HG03103 (cell line): ENCODE measurements around the gene ST8SIA5.

Experiments
- ATAC-seq: cut with Tn5 transposase; IDR thresholded peaks from one replicate; pipeline ENCODE4 v1.9.1; 2021; ENCODE audit warnings: low read depth; ENCODE audit not compliant: unreplicated experiment

The ST8SIA5 gene

DNA sequence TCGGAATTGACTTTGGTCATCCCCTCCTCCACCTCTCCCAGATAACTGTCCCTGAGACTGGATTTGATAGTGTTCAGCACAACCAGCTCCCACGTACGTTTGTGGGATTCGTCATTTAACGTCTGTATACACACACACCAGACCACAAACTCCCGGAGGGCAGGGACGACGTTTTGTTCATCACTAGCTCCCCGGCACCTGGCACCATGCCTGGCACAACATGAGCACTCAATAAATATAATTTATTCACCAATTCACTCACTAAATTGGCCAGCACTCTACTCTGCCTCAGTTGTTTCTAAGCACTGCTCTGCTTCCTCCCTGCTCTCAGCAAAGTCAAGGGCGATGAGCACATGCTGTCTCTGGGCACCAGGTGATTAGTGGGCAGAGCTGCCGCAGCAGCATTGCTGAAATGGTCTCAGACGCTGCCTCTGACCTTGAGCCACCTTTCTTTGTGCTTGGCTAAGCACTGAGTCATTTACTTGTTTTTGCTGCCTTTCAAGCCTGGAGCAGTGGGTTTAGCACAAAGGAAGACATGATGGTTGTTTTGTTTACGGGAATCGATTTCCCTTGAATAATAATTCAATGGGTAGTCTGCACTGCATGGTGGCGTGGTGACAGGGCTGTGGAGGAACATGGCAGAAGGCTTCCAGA lies 80.5 kb downstream of the ST8SIA5 start:
- ATAC-seq = no peak

DNA sequence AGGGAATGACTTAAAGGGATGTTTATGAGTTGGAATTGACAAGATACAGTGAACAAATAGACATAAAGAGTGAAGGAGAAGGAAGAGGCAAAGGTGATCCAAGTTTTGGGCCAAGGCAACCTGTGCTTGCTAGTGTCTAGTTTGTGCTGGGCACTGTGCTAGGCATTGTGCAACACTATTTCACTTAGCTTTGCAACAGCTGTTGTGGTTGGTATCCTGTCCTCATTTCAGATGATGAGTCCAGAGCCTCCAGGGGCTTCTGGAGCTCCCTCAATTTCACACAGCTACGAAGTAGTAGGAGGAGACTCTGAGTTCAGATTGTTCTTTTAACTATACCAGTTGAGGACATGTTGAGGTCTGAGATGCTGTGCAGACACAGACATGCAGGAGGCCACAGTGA lies 81.7 kb downstream of the ST8SIA5 start:
- no peak for ATAC-seq

DNA sequence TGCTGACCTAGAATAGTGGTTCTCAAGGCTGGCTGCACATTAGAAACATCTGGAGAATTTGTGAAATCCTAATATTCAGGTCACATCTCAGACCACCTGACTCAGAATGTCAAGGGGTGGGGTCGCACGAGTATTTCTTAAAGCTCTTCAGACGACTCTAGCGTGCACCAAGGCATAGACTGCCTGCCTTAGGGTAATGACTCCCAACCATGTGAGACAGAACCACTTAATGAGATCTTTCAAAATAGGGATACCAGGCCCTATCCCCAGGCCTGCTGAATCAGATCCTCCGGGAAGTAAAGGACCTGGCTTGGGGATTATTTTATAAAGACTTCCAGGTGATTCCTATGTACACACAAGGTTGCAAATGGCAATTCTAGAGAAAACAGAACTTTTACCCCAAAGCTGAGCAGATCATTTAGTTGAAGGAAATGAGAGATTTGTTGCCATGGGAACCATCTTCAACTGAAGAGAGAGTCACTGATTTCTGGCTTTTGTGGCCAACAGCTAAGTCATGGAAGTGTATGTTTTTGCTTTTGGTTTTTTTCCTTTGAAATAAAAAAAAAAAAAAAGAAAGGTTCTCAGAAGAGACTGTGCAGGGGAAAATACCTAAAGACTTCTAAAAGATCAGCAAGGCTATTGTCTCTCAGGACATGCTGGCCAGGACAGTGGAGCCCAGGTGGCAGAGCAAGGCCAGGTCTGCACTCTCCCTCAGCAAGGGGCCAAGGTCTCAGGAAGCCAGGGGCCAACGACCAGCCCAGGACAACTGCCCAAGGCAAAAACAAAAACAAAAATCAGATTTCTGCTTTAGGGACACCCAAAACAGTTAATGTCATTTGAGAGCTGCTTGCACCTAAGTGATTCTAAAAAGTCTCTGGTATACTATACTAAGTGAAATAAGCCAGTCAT lies 84.5 kb downstream of the ST8SIA5 start:
- no peak for ATAC-seq

DNA sequence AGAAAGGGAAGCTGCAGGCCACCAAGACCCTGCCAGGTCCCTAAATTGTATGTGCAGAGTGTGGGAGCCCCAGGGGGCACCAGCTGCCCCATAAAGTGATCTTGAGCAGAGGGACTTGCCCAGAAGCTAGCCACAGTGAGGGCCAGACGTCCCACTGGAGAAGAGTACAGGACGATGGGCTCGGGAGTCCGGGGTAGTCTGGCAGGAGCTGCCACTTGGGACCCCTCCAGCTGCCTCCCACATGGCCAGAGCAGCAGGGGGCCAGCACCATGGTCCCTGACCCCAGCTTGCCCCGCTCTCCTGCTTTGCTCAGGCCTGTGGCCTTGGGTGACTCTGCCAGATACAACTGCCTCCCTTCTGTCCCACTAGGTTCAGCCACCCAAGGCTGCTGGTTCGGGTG lies 88.2 kb downstream of the ST8SIA5 start:
- no peak for ATAC-seq

- ATAC-seq = no peak
Observed at GRCh38 chr18:46668135-46668534, 88.7 kb downstream of the ST8SIA5 start.

GRCh38 chr18:46663539-46663938 lies 93.3 kb downstream of the ST8SIA5 start:
- no peak for ATAC-seq

DNA sequence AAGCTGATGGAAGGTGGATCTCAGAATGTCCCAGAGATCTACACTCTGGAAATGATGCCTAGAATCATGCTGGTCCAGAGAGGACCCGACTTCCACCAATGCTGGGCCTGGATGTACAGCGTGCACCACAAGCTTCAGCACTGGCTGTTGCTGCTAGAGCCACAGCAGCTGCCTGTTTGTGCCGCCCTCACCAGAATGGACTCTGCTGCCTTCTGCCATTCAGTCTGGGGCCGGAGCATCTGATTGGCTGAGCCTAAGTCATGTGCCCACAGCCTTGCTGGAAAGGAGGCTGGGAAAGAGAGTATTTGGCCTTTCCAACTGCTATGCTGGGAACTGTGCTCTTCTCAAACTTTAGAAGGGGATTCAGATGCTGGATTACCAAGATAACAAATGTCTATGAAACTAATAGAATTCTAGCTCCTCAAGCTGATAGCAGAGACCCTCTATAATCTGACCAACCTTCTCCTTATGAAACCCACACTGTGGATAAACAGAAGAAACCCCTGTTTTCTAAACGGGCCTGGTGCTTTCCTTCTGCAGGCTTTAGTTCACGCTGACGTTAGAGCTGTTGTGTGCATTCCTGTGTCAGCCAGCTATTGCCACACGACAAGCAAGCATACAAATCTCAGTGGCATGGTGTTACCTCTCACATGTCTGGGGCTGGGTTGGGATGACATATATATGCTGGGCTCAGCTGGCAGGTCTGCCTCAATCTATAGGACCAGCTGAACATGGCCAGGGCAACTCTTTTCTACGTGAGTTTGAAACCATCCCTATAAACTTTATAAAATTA lies 95.7 kb downstream of the ST8SIA5 start:
- no peak for ATAC-seq

GRCh38 chr18:46659484-46659883 lies 97.4 kb downstream of the ST8SIA5 start:
- no peak for ATAC-seq

DNA sequence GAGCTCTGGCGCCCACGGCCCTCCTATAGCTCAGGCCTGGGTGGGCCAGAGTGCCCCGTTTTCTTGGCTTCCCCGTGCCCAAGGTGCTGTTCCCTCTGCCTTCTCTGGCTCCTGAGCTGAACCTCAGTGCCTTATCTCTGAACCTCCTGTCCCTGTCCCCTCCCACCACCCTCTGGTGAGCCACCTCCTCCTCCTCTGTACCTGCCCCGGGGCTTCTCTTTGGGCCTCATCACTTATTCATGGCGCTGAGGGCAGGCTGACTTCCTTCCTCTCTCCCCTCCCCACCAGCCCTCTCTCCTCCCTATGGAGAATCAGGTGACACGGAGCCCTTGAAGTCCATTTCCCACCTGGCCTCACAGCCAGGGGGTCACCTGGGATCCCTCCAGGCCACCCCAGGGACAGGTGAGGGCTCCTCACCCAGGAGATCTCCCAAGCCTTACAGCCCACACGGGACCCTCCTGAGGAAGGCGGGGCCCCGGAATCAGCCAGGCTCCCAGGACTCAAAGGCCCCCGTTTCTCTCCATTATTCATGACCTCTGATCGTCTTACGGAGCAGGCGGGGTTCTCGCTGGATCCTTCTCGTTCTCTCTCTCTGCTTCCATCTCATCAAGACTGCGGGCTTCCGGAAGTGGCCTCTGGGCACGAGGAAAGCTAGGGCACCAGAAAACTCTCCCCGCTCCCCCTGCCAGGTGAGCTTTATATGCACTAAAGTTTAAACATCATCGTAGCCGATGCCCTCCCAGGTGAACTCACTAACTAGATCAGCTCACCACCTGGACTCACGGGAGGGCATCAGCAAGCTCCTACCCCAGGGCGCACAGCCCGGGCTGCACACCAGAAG lies 99.5 kb downstream of the ST8SIA5 start, which contains the start of gene LOXHD1:
Gene LOXHD1, minus strand, starts transcription at position 106 of the 841 bp plus-strand sequence. CDS start 187 bp downstream, outside the sequence.
- ATAC-seq = no peak

GRCh38 chr18:46656326-46657114 lies 100.3 kb downstream of the ST8SIA5 start:
- no peak for ATAC-seq

DNA sequence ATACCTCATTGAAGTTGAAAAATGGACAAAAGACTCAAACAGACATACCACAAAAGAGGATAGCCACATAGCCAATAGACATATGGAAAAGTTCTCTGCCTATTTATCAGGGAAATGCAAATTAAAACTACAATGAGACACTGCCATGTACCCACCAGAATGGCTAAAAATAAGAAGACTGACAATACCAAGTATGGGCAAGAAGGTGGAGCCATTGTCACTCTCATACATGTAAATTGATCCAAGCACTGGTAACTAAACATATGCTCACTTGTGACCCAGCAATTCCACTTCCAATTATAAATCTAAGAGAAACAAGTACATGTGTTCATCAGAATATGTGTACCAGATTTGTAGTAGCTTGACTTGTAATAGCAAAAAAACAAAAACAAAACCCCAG lies 104.5 kb downstream of the ST8SIA5 start:
- ATAC-seq = no peak

GRCh38 chr18:46650681-46651080 lies 106.2 kb downstream of the ST8SIA5 start:
- no peak for ATAC-seq

DNA sequence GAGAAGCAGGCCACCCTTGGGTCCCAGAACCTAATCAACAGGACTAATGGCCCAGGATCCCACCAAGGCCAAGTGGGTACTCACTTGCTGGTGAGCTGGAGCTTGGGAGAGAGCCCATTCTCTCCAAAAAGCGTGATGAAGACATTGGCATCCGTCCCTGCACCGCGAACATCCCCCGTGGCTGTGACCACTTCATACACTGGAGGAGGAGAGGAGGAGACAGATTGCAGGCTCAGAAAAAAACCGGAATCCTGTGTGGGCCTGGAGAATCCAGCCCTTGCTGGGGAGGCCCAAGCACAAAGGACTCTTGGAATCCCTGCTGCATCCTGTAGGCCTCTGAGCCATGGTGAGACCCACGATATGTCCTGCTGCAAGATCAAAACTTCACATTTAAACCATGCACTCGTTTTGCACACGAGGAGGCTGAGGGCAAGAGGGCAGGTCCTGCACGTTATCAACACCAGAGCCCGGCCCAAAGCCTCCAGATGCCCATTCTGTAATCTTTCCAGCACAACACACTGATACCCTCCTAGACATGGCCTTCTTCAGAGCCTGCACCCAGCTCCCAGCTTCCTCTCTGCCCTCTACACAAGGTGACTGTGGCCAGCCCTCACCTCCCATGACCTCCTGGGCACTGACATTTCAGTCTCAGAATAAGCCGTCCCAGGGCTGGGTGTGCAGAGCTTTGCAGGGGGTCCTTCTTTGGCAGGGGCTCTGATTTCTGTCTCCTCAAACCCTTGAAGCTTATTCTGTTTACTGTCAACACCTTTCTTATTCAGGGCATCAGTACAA lies 107.6 kb downstream of the ST8SIA5 start:
- ATAC-seq = no peak

GRCh38 chr18:46646468-46646867 lies 110.4 kb downstream of the ST8SIA5 start:
- no peak for ATAC-seq

DNA sequence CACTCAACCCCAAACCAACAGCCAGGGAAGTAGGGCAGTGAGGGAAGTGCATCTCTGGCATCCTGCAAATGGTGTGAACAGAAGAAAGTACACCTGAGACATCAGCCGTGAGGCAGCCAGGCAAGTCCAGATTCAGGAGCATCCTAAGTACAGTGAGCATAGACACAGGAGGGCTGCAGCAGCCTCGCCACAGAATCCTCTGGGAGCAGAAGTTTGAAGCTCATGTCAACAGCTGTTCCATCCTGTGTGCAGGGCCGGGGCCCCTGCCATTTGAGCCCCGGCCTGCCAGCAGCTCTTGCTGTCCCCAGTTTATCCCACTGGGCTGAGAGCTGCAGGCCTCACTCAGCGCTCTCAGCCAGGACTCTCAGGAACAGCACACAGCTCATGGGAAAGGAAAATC lies 114.3 kb downstream of the ST8SIA5 start:
- ATAC-seq = no peak

GRCh38 chr18:46641917-46642316 lies 114.9 kb downstream of the ST8SIA5 start:
- ATAC-seq = no peak

DNA sequence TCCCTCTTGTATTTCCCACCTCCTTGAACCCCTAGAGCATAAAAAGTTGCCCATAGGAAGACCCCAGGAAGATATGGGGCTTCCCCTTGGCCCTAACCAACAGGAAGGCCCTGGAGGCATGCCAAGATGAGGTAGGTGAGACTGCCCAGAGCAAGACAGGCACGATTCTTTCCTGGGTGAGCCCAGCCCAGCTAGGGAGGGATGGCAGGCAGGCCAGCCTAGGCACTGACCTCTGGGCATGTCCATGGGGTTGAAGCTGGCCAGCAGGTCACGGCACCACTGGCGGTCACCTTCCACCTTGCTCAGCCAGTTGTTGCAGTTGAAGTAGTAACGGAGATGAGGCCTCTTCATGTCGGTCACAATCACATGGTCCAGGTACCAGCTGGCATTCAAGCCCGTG lies 117.5 kb downstream of the ST8SIA5 start:
- ATAC-seq = no peak

DNA sequence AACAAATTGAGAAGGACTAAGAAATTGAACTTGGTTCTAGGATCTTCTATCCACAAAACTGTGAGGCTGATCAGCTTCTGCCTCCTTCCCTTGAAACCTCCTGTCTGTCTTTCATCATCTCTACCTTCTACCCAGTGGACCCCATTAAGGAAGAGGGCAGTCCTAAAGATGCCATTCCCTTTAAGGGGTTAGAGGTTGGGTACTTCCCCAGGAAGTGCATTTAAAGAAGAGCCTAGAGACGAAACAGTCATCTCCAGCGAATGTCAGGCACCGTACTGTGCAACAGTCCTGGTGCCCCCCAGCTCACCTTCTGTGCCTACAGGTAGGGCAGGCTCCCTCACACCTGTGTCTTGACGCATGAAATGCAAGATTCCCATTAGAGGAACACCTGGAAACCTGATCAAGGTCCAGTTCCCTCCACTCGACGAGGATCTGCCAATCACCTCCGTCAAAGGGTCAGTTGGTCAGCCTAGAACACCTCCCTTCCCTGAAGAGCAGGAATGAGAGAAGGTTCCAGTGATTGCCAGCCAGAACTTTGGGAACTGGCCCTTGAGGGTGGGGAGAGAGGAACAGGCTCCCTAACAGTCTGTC lies 120.7 kb downstream of the ST8SIA5 start:
- ATAC-seq = no peak
